Measurements from ENCODE around the gene EOMES. TPM values are rescaled to one million over a fixed set of nuclear protein-coding genes. Genes with fewer than 3 reads are reported as not detected.

The EOMES gene
- polyA plus RNA-seq, 1 donor (not counting 4 experiments of a cell fraction or from before 2014, with no cell fraction given), result 1.6 TPM

DNA sequence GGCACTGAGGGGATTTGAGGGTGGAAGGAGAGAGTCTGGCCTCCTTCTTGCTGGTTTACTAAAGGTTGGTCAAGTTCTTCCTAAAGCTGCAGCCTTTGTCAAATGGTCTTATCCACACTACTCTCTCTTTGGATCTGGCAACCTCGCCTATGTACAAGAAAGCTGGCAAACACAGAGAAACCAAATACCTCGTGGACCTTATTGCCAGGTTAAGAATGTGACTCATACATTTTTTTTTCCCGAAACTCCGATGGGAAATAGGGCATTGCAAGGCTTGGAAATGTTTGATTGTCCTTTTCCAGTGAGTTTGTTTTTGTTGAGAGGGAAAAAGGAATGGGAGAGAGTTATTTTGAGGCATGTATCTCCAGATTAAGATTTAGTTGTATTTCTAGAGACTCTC, 13.9 kb downstream of the EOMES start:
- Histone ChIP-seq H3K9me1 (ENCODE audit: control insufficient read depth, extremely low read depth, insufficient read depth, low read length) (no peaks in the 10 kb centered on the region), H3K9me3 (ENCODE audit: control insufficient read depth, low read depth, low read length) (no peaks in the 10 kb centered on the region), H3K4me3 (ENCODE audit: control insufficient read depth in 2 of 3, extremely low read depth in 1 of 3, insufficient read depth in 2 of 3, low read depth in 1 of 3, low read length in 3 of 3) (no peak overlapping the region), H3K9ac (ENCODE audit: control insufficient read depth, extremely low read depth, insufficient read depth, low read length) (no peak overlapping the region), H4K20me1 (ENCODE audit: control insufficient read depth, extremely low read depth, insufficient read depth, low read length) (no peaks in the 10 kb centered on the region), H3K27ac (ENCODE audit: control insufficient read depth, insufficient read depth, low read length) (no peak overlapping the region), H3K79me2 (ENCODE audit: control insufficient read depth, insufficient read depth, low read length) (no peaks in the 10 kb centered on the region), H3K36me3 (ENCODE audit: control insufficient read depth in 2 of 2, extremely low read depth in 1 of 2, insufficient read depth in 2 of 2, low read length in 2 of 2) (no peaks in the 10 kb centered on the region), H2AFZ (ENCODE audit: control insufficient read depth, low read length) (no peak overlapping the region), H3K4me2 (ENCODE audit: control insufficient read depth, extremely low read depth, insufficient read depth, low read depth, low read length) (no peak overlapping the region), H3K4me1 (ENCODE audit: control insufficient read depth, extremely low read depth, insufficient read depth, low read length) (peaks cover 12% of the 10 kb centered on the region), H3K27me3 (ENCODE audit: control insufficient read depth, extremely low read depth, insufficient read depth, low read length) (peaks cover 7% of the 10 kb centered on the region)
- no peak for TF ChIP-seq EZH2 (IDR thresholded peaks at IDR 0.05; ENCODE audit: low read length)
- TF ChIP-seq, protein P1, sequence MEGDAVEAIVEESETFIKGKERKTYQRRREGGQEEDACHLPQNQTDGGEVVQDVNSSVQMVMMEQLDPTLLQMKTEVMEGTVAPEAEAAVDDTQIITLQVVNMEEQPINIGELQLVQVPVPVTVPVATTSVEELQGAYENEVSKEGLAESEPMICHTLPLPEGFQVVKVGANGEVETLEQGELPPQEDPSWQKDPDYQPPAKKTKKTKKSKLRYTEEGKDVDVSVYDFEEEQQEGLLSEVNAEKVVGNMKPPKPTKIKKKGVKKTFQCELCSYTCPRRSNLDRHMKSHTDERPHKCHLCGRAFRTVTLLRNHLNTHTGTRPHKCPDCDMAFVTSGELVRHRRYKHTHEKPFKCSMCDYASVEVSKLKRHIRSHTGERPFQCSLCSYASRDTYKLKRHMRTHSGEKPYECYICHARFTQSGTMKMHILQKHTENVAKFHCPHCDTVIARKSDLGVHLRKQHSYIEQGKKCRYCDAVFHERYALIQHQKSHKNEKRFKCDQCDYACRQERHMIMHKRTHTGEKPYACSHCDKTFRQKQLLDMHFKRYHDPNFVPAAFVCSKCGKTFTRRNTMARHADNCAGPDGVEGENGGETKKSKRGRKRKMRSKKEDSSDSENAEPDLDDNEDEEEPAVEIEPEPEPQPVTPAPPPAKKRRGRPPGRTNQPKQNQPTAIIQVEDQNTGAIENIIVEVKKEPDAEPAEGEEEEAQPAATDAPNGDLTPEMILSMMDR (optimal IDR thresholded peaks at IDR 0.05 in 1 of 3, IDR thresholded peaks at IDR 0.05 in 1 of 3, conservative IDR thresholded peaks at IDR 0.05 in 1 of 3; ENCODE audit: extremely low read depth in 1 of 3, insufficient read depth in 2 of 3, low read length in 3 of 3), result no peak
- DNase-seq (ENCODE audit: low read depth, low spot score), result no peak
- peak; percentile 63 for FAIRE-seq
- dilution Hi-C loops (cut with MboI; ENCODE audit: extremely low pct_ligation_motif_present, low sequenced_read_pairs), result no loop called here

DNA sequence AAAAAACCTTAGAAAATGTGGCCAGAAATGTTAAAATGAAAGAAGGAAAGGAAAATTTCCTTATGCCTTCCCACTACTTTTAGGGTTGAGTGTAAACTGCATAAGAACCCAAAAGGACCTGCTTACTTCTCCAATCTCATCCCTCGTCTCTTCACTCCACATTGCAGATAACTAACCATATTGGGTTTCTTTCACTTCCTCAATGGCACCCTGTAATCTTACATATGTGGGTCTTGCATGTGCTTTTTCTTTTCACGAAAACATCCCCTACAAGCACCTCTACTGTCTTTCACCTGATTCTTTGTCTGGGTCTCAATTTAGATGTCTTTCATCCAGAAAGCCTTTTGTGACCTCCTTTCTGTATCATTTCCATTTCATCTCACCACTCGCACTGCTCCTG, 23.1 kb downstream of the EOMES start:
- Histone ChIP-seq H3K4me2 (ENCODE audit: control insufficient read depth, extremely low read depth, insufficient read depth, low read depth, low read length) (no peak overlapping the region), H3K9me3 (ENCODE audit: control insufficient read depth, low read depth, low read length) (no peaks in the 10 kb centered on the region), H4K20me1 (ENCODE audit: control insufficient read depth, extremely low read depth, insufficient read depth, low read length) (no peaks in the 10 kb centered on the region), H3K9ac (ENCODE audit: control insufficient read depth, extremely low read depth, insufficient read depth, low read length) (no peak overlapping the region), H3K79me2 (ENCODE audit: control insufficient read depth, insufficient read depth, low read length) (no peaks in the 10 kb centered on the region), H3K36me3 (ENCODE audit: control insufficient read depth in 2 of 2, extremely low read depth in 1 of 2, insufficient read depth in 2 of 2, low read length in 2 of 2) (no peaks in the 10 kb centered on the region), H2AFZ (ENCODE audit: control insufficient read depth, low read length) (no peak overlapping the region), H3K27ac (ENCODE audit: control insufficient read depth, insufficient read depth, low read length) (no peak overlapping the region), H3K27me3 (ENCODE audit: control insufficient read depth, extremely low read depth, insufficient read depth, low read length) (no peaks in the 10 kb centered on the region), H3K4me3 (ENCODE audit: control insufficient read depth in 2 of 3, extremely low read depth in 1 of 3, insufficient read depth in 2 of 3, low read depth in 1 of 3, low read length in 3 of 3) (no peak overlapping the region), H3K9me1 (ENCODE audit: control insufficient read depth, extremely low read depth, insufficient read depth, low read length) (no peaks in the 10 kb centered on the region), H3K4me1 (ENCODE audit: control insufficient read depth, extremely low read depth, insufficient read depth, low read length) (peaks cover 2% of the 10 kb centered on the region)
- dilution Hi-C loops (cut with MboI; ENCODE audit: extremely low pct_ligation_motif_present, low sequenced_read_pairs), result no loop called here
- TF ChIP-seq, protein P1 (optimal IDR thresholded peaks at IDR 0.05 in 1 of 3, IDR thresholded peaks at IDR 0.05 in 1 of 3, conservative IDR thresholded peaks at IDR 0.05 in 1 of 3; ENCODE audit: extremely low read depth in 1 of 3, insufficient read depth in 2 of 3, low read length in 3 of 3), result no peak
- no peak for TF ChIP-seq EZH2 (IDR thresholded peaks at IDR 0.05; ENCODE audit: low read length)
- no peak for FAIRE-seq
- DNase-seq (ENCODE audit: low read depth, low spot score), result no peak

All from keratinocyte (primary cell).